ENCODE results near the gene GRIK4. TPM values are rescaled to one million over a fixed set of nuclear protein-coding genes. Genes with fewer than 3 reads are reported as not detected.

Gene GRIK4
- total and polyA plus RNA-seq, 2 donors (not counting 1 experiment from before 2014, with no cell fraction given) = 0.12 to 0.27 TPM

DNA sequence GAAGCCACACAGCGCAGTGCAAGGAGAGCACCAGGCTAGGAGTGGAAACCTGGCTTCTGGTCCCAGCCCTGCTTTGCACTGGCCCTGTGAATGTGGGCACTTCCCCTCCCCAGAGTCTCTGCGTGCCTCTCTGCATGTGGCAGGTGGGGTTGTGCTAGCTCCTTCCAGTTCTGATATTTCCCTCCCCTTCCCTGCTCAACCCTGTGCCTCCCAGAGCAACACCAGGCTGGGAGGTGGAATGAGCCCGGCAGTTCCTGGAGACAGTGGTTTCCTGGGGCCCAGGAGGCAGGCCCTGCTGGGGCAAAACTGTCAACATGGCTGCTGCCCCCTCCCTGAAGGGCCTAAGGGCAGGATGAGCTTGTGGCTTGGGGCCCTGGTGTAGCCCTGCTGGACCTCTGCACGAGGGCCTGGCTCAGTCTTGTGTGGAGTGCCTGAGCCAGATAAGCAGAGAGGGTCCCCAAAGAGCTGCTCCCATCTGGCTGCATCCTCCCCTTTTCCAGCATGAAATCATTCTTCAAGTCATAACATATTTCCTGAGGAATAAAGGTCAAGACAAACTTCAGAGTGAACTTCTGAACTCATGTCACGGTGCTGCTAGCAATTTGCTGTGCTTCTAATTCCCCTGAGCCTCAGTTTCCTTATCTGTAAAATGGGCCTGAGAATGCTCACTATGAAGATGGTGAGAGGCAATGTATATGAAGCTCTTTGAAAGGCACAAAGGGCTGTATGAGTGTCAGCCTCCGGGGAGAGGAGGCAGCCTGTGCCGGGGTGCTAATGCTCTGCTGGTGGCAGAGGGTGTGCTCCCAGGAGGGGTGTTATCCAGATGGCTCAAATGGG is 116.0 kb downstream of the GRIK4 start:
- Histone ChIP-seq H3K9ac (ENCODE audit: low read length) (no peak overlapping the region), H3K27ac (ENCODE audit: low read length in 2 of 2) (no peak overlapping the region), H3K9me3 (ENCODE audit: control extremely low read depth in 1 of 3, control insufficient read depth in 2 of 3, insufficient read depth in 1 of 3, low read length in 2 of 3) (peaks cover 0 to 4% (median 0%) of the 10 kb centered on the region in 3 donors), H3K4me1 (ENCODE audit: control insufficient read depth in 2 of 2, insufficient read depth in 2 of 2, low read length in 2 of 2) (no peaks in the 10 kb centered on the region), H4K20me1 (ENCODE audit: control insufficient read depth, insufficient read depth, low read length, poor library complexity, severe bottlenecking) (no peaks in the 10 kb centered on the region), H2AFZ (ENCODE audit: insufficient read depth, low read depth, low read length, poor library complexity, severe bottlenecking) (no peak overlapping the region), H3K4me2 (replicated peaks; ENCODE audit: low read depth, low read length, poor library complexity, severe bottlenecking) (no peak overlapping the region), H3K27me3 (replicated peaks in 1 of 4; ENCODE audit: control extremely low read depth in 1 of 4, control insufficient read depth in 3 of 4, insufficient read depth in 4 of 4, low read length in 3 of 4) (no peaks in the 10 kb centered on the region), H3K79me2 (ENCODE audit: control insufficient read depth, insufficient read depth, low read length) (no peaks in the 10 kb centered on the region), H3K36me3 (replicated peaks in 1 of 2; ENCODE audit: control extremely low read depth in 1 of 2, control insufficient read depth in 1 of 2, extremely low read depth in 1 of 2, insufficient read depth in 2 of 2, low read length in 1 of 2) (no peaks in the 10 kb centered on the region), H3K4me3 (ENCODE audit: control extremely low read depth in 1 of 5, extremely low read depth in 1 of 5, insufficient read depth in 1 of 5, low read depth in 2 of 5, low read length in 4 of 5) (no peak overlapping the region)
- no peak for TF ChIP-seq EZH2 (IDR thresholded peaks at IDR 0.05; ENCODE audit: borderline replicate concordance, insufficient read depth, low read depth, low read length, poor library complexity, severe bottlenecking)
- TF ChIP-seq, protein P1, sequence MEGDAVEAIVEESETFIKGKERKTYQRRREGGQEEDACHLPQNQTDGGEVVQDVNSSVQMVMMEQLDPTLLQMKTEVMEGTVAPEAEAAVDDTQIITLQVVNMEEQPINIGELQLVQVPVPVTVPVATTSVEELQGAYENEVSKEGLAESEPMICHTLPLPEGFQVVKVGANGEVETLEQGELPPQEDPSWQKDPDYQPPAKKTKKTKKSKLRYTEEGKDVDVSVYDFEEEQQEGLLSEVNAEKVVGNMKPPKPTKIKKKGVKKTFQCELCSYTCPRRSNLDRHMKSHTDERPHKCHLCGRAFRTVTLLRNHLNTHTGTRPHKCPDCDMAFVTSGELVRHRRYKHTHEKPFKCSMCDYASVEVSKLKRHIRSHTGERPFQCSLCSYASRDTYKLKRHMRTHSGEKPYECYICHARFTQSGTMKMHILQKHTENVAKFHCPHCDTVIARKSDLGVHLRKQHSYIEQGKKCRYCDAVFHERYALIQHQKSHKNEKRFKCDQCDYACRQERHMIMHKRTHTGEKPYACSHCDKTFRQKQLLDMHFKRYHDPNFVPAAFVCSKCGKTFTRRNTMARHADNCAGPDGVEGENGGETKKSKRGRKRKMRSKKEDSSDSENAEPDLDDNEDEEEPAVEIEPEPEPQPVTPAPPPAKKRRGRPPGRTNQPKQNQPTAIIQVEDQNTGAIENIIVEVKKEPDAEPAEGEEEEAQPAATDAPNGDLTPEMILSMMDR (IDR thresholded peaks at IDR 0.05) = no peak
- ATAC-seq (ENCODE audit: low read depth) = no peak
- CTCF ChIA-PET = interaction anchor here (0.7 kb wide), 1 partner anchor 8 kb away, joined by 3 read pairs; no protein-coding TSS in a partner anchor
- POLR2A ChIA-PET = no interaction called here
- H3K4me3 Mint-ChIP-seq = no peak overlapping the region
- DNase-seq = no peak
- WGBS (ENCODE audit: insufficient coverage) = 77% methylated on average over 6 of the region's 7 CpGs
- H3K27me3 Mint-ChIP-seq = peaks cover 28% of the 10 kb centered on the region
- H3K4me1 Mint-ChIP-seq = no peaks in the 10 kb centered on the region
- intact Hi-C loops (cut with micrococcal nuclease) = no loop called here
- no peaks in the 10 kb centered on the region for H3K9me3 Mint-ChIP-seq (ENCODE audit: insufficient read depth)
- no peak overlapping the region for H3K27ac Mint-ChIP-seq

DNA sequence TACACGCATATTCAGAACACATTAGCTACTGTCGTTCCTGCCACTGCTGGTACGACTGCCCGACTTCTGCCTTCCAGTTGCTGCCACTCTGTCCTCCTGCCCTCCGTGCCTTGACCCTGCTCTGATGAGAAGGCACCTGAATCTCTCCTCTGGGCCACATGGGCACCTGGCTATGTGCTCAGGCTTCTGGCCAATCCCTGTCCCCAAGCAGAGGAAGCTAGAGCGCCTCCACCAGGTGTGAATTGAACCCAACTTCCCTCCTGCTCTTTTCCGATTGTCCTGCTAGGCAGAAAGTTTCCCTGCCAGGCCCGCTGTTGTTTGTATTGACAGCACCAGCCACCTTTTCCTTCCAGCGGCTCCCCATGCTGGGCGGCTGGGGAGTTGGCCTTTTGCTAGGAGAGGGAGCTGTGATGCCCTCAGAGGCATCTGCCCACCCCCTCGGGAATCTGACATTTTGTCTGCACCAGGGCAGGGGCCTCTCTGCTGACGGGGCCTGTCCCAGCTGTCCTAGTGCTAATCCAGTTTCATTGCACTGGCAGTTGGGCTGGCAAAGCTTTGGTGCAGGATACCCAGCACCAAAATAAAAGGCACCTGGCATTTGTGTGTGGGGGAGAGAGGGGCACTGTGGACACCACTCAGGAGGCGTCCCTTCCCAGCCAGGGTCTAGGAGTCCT is 118.0 kb downstream of the GRIK4 start:
- POLR2A ChIA-PET = no interaction called here
- no peaks in the 10 kb centered on the region for H3K9me3 Mint-ChIP-seq (ENCODE audit: insufficient read depth)
- H3K27me3 ChIP-seq (replicated peaks in 1 of 4; ENCODE audit: control extremely low read depth in 1 of 4, control insufficient read depth in 3 of 4, insufficient read depth in 4 of 4, low read length in 3 of 4) = no peaks in the 10 kb centered on the region
- no peaks in the 10 kb centered on the region for H3K36me3 ChIP-seq (replicated peaks in 1 of 2; ENCODE audit: control extremely low read depth in 1 of 2, control insufficient read depth in 1 of 2, extremely low read depth in 1 of 2, insufficient read depth in 2 of 2, low read length in 1 of 2)
- no peak overlapping the region for H3K4me2 ChIP-seq (replicated peaks; ENCODE audit: low read depth, low read length, poor library complexity, severe bottlenecking)
- H3K27ac Mint-ChIP-seq = no peak overlapping the region
- CTCF ChIA-PET = no interaction called here
- peaks cover 0 to 4% (median 0%) of the 10 kb centered on the region in 3 donors for H3K9me3 ChIP-seq (ENCODE audit: control extremely low read depth in 1 of 3, control insufficient read depth in 2 of 3, insufficient read depth in 1 of 3, low read length in 2 of 3)
- WGBS (ENCODE audit: insufficient coverage) = 85% methylated on average over 9 of the region's 13 CpGs
- no peak overlapping the region for H3K27ac ChIP-seq (ENCODE audit: low read length in 2 of 2)
- no peaks in the 10 kb centered on the region for H3K79me2 ChIP-seq (ENCODE audit: control insufficient read depth, insufficient read depth, low read length)
- no peak for DNase-seq
- no peak overlapping the region for H2AFZ ChIP-seq (ENCODE audit: insufficient read depth, low read depth, low read length, poor library complexity, severe bottlenecking)
- peaks cover 22% of the 10 kb centered on the region for H3K27me3 Mint-ChIP-seq
- peaks cover 2% of the 10 kb centered on the region for H3K4me1 Mint-ChIP-seq
- H3K4me3 ChIP-seq (ENCODE audit: control extremely low read depth in 1 of 5, extremely low read depth in 1 of 5, insufficient read depth in 1 of 5, low read depth in 2 of 5, low read length in 4 of 5) = no peak overlapping the region
- TF ChIP-seq, protein P1 (IDR thresholded peaks at IDR 0.05) = no peak
- TF ChIP-seq EZH2 (IDR thresholded peaks at IDR 0.05; ENCODE audit: borderline replicate concordance, insufficient read depth, low read depth, low read length, poor library complexity, severe bottlenecking) = no peak
- H3K9ac ChIP-seq (ENCODE audit: low read length) = no peak overlapping the region
- no peak for ATAC-seq (ENCODE audit: low read depth)
- H4K20me1 ChIP-seq (ENCODE audit: control insufficient read depth, insufficient read depth, low read length, poor library complexity, severe bottlenecking) = no peaks in the 10 kb centered on the region
- no peak overlapping the region for H3K4me3 Mint-ChIP-seq
- H3K4me1 ChIP-seq (ENCODE audit: control insufficient read depth in 2 of 2, insufficient read depth in 2 of 2, low read length in 2 of 2) = no peaks in the 10 kb centered on the region
- intact Hi-C loops (cut with micrococcal nuclease) = no loop called here
